GM12891 (cell line): ENCODE results near the gene MUC13.

Experiments used
- PAX5 ChIP-seq: IDR thresholded peaks from 2 replicates; pipeline ENCODE4 v1.6.1; 2011; ENCODE audit warnings: low read length, moderate library complexity, mild to moderate bottlenecking; ENCODE audit not compliant: insufficient read depth, severe bottlenecking
- POLR2A ChIP-seq: IDR thresholded peaks from 2 replicates; pipeline ENCODE4 v1.6.1; 2011; ENCODE audit warnings: low read depth, low read length, control low read depth
- POLR2AphosphoS5 ChIP-seq: IDR thresholded peaks from 2 replicates; pipeline ENCODE4 v1.6.1; 2011; ENCODE audit warnings: low read depth, low read length, control low read depth
- POU2F2 ChIP-seq: IDR thresholded peaks from 2 replicates; pipeline ENCODE4 v1.6.1; 2011; ENCODE audit warnings: low read depth, mild to moderate bottlenecking, control low read depth, low read length, moderate library complexity
- SPI1 ChIP-seq: IDR thresholded peaks from 2 replicates; pipeline ENCODE4 v1.6.1; 2011; ENCODE audit warnings: low read depth, low read length, control low read depth
- TAF1 ChIP-seq: IDR thresholded peaks from 2 replicates; pipeline ENCODE4 v1.6.1; 2011; ENCODE audit warnings: low read depth, low read length, control low read depth

DNA sequence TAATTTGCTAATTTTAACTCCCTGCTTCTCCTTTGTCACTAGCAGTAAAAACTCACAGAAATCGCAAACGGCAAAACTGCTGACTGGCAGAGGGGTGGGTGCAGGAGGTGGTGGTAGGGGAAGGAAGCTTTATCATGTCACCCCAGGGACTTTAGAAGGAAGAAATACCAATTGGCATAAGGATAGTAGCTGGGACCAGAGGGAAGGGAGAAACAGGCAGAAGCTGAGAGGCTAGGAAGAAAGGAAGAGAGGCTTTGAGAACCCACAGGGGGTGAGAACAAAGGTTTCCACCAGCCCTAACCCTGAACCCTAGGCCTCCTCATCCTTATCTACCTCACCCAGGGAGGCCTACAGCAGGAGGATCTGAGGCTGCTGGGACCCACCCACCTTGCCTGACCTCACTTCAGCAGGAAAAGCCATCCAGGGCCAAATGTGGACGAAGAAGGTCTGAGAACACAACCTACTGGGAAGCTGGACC lies 58.1 kb downstream of the MUC13 start:
- no peak for TF ChIP-seq POLR2A
- TF ChIP-seq POLR2AphosphoS5: no peak
- TF ChIP-seq PAX5: no peak
- TF ChIP-seq TAF1: no peak
- no peak for TF ChIP-seq SPI1
- TF ChIP-seq POU2F2: no peak
